ENCODE measurements around the gene AGT.

DNA sequence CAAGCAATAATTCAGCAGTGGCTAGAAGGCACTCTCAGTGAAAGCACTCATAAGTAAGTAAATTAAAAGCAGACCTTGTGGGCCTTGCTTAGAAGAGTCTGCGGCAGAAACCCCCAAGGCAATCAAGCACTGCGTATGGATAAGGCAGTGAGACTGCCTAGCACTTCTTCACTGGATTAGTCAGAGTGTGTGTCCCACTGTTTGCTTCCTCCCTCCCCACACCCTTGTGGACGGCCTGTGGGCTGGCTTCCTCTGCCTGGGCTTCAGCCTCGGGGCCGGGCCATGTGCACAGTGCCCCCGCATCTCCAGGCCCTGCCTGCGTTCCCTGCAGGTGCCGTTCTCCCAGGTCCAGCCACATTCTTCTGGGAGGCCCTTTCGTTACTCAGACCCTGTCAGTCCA is 23.8 kb downstream of the AGT start:
- TF ChIP-seq EZH2 (IDR thresholded peaks at IDR 0.05; ENCODE audit: low read depth) (no peak), CTCF (conservative IDR thresholded peaks at IDR 0.05) (no peak)

Data from PC-9 (cell line).